B cell (primary cell): Measurements from ENCODE around the gene CCDC6. TPM values are rescaled to one million over a fixed set of nuclear protein-coding genes. Genes with fewer than 3 reads are reported as not detected.
A peak's percentile ranks its signal among the peaks of the same experiment; 100 is the strongest.

Source experiments
- ATAC-seq: fragments of 200-7000 bp; cut with Tn5 transposase; one replicate; pipeline ENCODE4 v1.10.0; 2021; ENCODE audit warnings: low read depth, mild to moderate bottlenecking, moderate number of reproducible peaks, moderate library complexity
- CTCF ChIA-PET: fragments of 350-600 bp; sonication (Branson Sonifier 250); formaldehyde crosslinking; loops from one replicate; lab custom pipeline; 2021; ENCODE audit warnings: antibody characterized with exemption, inconsistent platforms; lab: Charles Lee
- POLR2A ChIA-PET: fragments of 350-600 bp; sonication (Branson Sonifier 250); formaldehyde crosslinking; loops from one replicate; lab custom pipeline; 2021; ENCODE audit warnings: antibody characterized with exemption; lab: Charles Lee
- DNase-seq: peaks from one replicate; pipeline ENCODE4 v3.0.0; 2013
- H2AFZ ChIP-seq: 2 replicates; pipeline ENCODE4 v1.6.1; 2012; ENCODE audit warnings: mild to moderate bottlenecking, low read depth, low read length; ENCODE audit not compliant: insufficient read depth, poor library complexity, severe bottlenecking
- H3K27ac ChIP-seq, 2 donors: 1 replicate in 1 of 2; 2 replicates in 1 of 2; pipeline ENCODE4 v1.5.1; 2012 to 2013; ENCODE audit warnings: low read length in 2 of 2, mild to moderate bottlenecking in 2 of 2, moderate library complexity in 1 of 2
- H3K27me3 ChIP-seq, 4 experiments: fragments of 200-600 bp in 1 of 4; sonication (generic) in 1 of 4; replicated peaks in 1 of 4; 1 replicate in 2 of 4; 2 replicates in 2 of 4; pipeline versions ENCODE4 v1.6.1 to v1.7.0; 2013 to 2016; ENCODE audit warnings: low read length in 3 of 4, mild to moderate bottlenecking in 2 of 4, mixed read lengths in 1 of 4, moderate library complexity in 1 of 4; ENCODE audit not compliant: insufficient read depth in 4 of 4, control insufficient read depth in 3 of 4; ENCODE audit errors: control extremely low read depth in 1 of 4
- H3K36me3 ChIP-seq, 2 experiments: replicated peaks in 1 of 2; 1 replicate in 1 of 2; 2 replicates in 1 of 2; pipeline versions ENCODE4 v1.6.1 to v1.7.1; 2013; ENCODE audit warnings: low read length in 1 of 2; ENCODE audit not compliant: insufficient read depth in 2 of 2, control insufficient read depth in 1 of 2; ENCODE audit errors: control extremely low read depth in 1 of 2, extremely low read depth in 1 of 2
- H3K4me1 ChIP-seq, 2 donors: fragments of 200-600 bp in 1 of 2; sonication (generic) in 1 of 2; 1 replicate in 1 of 2; 2 replicates in 1 of 2; pipeline versions ENCODE4 v1.5.1 to v1.6.1; 2013 to 2017; ENCODE audit warnings: low read length in 2 of 2; ENCODE audit not compliant: control insufficient read depth in 2 of 2, insufficient read depth in 2 of 2
- H3K4me2 ChIP-seq: replicated peaks from 2 replicates; pipeline ENCODE3; 2012; ENCODE audit warnings: mild to moderate bottlenecking, low read depth, low read length; ENCODE audit not compliant: poor library complexity, severe bottlenecking
- H3K4me3 ChIP-seq, 5 experiments: fragments of 200-600 bp in 1 of 5; sonication (generic) in 1 of 5; 1 replicate in 3 of 5; 2 replicates in 2 of 5; pipeline versions ENCODE4 v1.5.1 to v1.7.0; 2011 to 2016; ENCODE audit warnings: low read length in 4 of 5, mild to moderate bottlenecking in 4 of 5, low read depth in 2 of 5, control low read depth in 1 of 5, moderate library complexity in 1 of 5; ENCODE audit not compliant: insufficient read depth in 1 of 5; ENCODE audit errors: control extremely low read depth in 1 of 5, extremely low read depth in 1 of 5
- H3K79me2 ChIP-seq: fragments of 200-600 bp; sonication (generic); one replicate; pipeline ENCODE4 v1.6.0; 2016; ENCODE audit warnings: low read length; ENCODE audit not compliant: control insufficient read depth, insufficient read depth
- H3K9ac ChIP-seq: fragments of 200-600 bp; sonication (generic); 2 replicates; pipeline ENCODE4 v1.6.1; 2017; ENCODE audit warnings: mild to moderate bottlenecking, low read length, moderate library complexity
- H3K9me3 ChIP-seq, 3 donors: one replicate each; pipeline versions ENCODE4 v1.6.1 to v1.7.1; 2013; ENCODE audit warnings: low read length in 2 of 3; ENCODE audit not compliant: control insufficient read depth in 2 of 3, insufficient read depth in 1 of 3; ENCODE audit errors: control extremely low read depth in 1 of 3
- H4K20me1 ChIP-seq: 2 replicates; pipeline ENCODE4 v1.6.0; 2012; ENCODE audit warnings: mild to moderate bottlenecking, low read length; ENCODE audit not compliant: insufficient read depth, control insufficient read depth, poor library complexity, severe bottlenecking
- H3K27ac Mint-ChIP-seq: one replicate; pipeline ENCODE4 v1.8.0; 2021; ENCODE audit warnings: mixed read lengths
- H3K27me3 Mint-ChIP-seq: one replicate; pipeline ENCODE4 v1.8.0; 2021; ENCODE audit warnings: mixed read lengths
- H3K4me1 Mint-ChIP-seq: one replicate; pipeline ENCODE4 v1.8.0; 2021; ENCODE audit warnings: mixed read lengths
- H3K4me3 Mint-ChIP-seq: one replicate; pipeline ENCODE4 v1.8.0; 2021; ENCODE audit warnings: mixed read lengths
- H3K9me3 Mint-ChIP-seq: one replicate; pipeline ENCODE4 v1.8.0; 2022; ENCODE audit warnings: mixed read lengths; ENCODE audit not compliant: insufficient read depth
- CTCF ChIP-seq: fragments of 200-600 bp; IDR thresholded peaks from one replicate; pipeline ENCODE4 v1.8.0; 2022; ENCODE audit warnings: antibody characterized with exemption, mild to moderate bottlenecking
- EZH2 ChIP-seq: IDR thresholded peaks from 2 replicates; pipeline ENCODE4 v1.6.1; 2012; ENCODE audit warnings: borderline replicate concordance, low read depth, mild to moderate bottlenecking, moderate library complexity, low read length; ENCODE audit not compliant: insufficient read depth, poor library complexity, severe bottlenecking
- WGBS: methylation state at CpG from one replicate; pipeline ENCODE4 v1.1.5; 2013; ENCODE audit warnings: missing lambda C conversion rate; ENCODE audit not compliant: insufficient coverage; 5-methylcytosine and 5-hydroxymethylcytosine counted together
- intact Hi-C: fragments of 100-400 bp; cut with micrococcal nuclease; formaldehyde crosslinking; loops from one replicate; pipeline ENCODE4 v1.10.0; 2022
- polyA plus RNA-seq: library from polyadenylated mRNA; depleted of rRNA; stranded (reverse); fragments of >200 nt; gene quantifications from 2 replicates; pipeline ENCODE4 v1.2.3, GENCODE V29; 2012
- total RNA-seq, 2 donors: library from RNA; stranded (reverse); fragments of 120-200 nt in 1 of 2; gene quantifications; 1 replicate in 1 of 2; 2 replicates in 1 of 2; pipeline versions ENCODE4 v1.2.3 to v1.2.4, GENCODE V29; 2013 to 2022

CCDC6 gene
- total and polyA plus RNA-seq, 2 donors (not counting 1 experiment from before 2014, with no cell fraction given): 18.2 to 30.1 TPM

- POLR2A ChIA-PET: interaction anchor here (0.8 kb wide), 1 partner anchor 36 kb away, joined by 3 read pairs; no protein-coding TSS in a partner anchor
- H3K9ac ChIP-seq: no peak overlapping the region
- no peaks in the 10 kb centered on the region for H3K36me3 ChIP-seq
- ATAC-seq (no peak), DNase-seq (no peak)
- Mint-ChIP-seq H3K9me3 (no peaks in the 10 kb centered on the region), H3K27ac (peak overlapping the region; percentile 65), H3K27me3 (no peaks in the 10 kb centered on the region), H3K4me1 (peaks cover 60% of the 10 kb centered on the region), H3K4me3 (no peak overlapping the region)
- intact Hi-C loops: loop anchor here (2.0 to 10.0 kb wide), 2 partner anchors 20 to 340 kb away; no protein-coding TSS in a partner anchor
- no peaks in the 10 kb centered on the region for H3K27me3 ChIP-seq
- peak overlapping the region; percentile 55 for H3K4me2 ChIP-seq
- no peak overlapping the region for H3K4me3 ChIP-seq
- CTCF ChIA-PET: interaction anchor here (0.5 to 6.8 kb wide), 50 partner anchors 9 to 781 kb away, joined by 3 to 175 read pairs (median 5); partner anchors contain the start of gene CCDC6
- H2AFZ ChIP-seq: no peak overlapping the region
- H3K79me2 ChIP-seq: peaks cover 94% of the 10 kb centered on the region
- no CpG with 5 or more reads among the region's 5 CpGs for WGBS
- H3K4me1 ChIP-seq: peaks cover 21 to 29% of the 10 kb centered on the region in 2 donors
- no peaks in the 10 kb centered on the region for H3K9me3 ChIP-seq
- peaks cover 48% of the 10 kb centered on the region for H4K20me1 ChIP-seq
- TF ChIP-seq EZH2 (no peak), CTCF (no peak)
- peak overlapping the region; percentile 5 to 25 for H3K27ac ChIP-seq
Measured at GRCh38 chr10:59864141-59864962, 42.0 kb downstream of the CCDC6 start.

- 83% methylated on average over 4 of the region's 6 CpGs for WGBS
- Mint-ChIP-seq H3K4me1 (peaks cover 51% of the 10 kb centered on the region), H3K27ac (no peak overlapping the region), H3K4me3 (no peak overlapping the region), H3K27me3 (no peaks in the 10 kb centered on the region), H3K9me3 (no peaks in the 10 kb centered on the region)
- CTCF ChIA-PET: interaction anchor here (1.3 kb wide), 1 partner anchor 47 kb away, joined by 3 read pairs; the partner anchor contains the start of gene CCDC6
- Histone ChIP-seq H3K4me3 (no peak overlapping the region), H3K36me3 (no peaks in the 10 kb centered on the region), H3K9ac (no peak overlapping the region), H3K27ac (no peak overlapping the region), H3K27me3 (no peaks in the 10 kb centered on the region), H3K4me1 (peaks cover 11 to 20% of the 10 kb centered on the region in 2 donors), H3K79me2 (peaks cover 95% of the 10 kb centered on the region), H2AFZ (no peak overlapping the region), H3K4me2 (no peak overlapping the region), H4K20me1 (peaks cover 38% of the 10 kb centered on the region), H3K9me3 (peaks cover 0 to 4% (median 1%) of the 10 kb centered on the region in 3 donors)
- DNase-seq: no peak
- POLR2A ChIA-PET: no interaction called here
- no peak for ATAC-seq
- TF ChIP-seq CTCF (no peak), EZH2 (no peak)
- intact Hi-C loops: no loop called here
Measured at GRCh38 chr10:59859570-59859969, 46.8 kb downstream of the CCDC6 start.
